Right atrium auricular region (tissue), 2 donors: Measurements from ENCODE around the gene ZCCHC3. TPM values are rescaled to one million over a fixed set of nuclear protein-coding genes. Genes with fewer than 3 reads are reported as not detected.

Experiments
- DNase-seq: peaks from one replicate; pipeline ENCODE4 v3.0.0-alpha.2; 2019; ENCODE audit warnings: low spot score
- H3K27ac ChIP-seq, 2 donors: fragments of 200-600 bp; sonication (generic); 1 replicate in 1 of 2; 2 replicates in 1 of 2; pipeline ENCODE4 v1.5.1; 2016 to 2019
- H3K27me3 ChIP-seq, 2 donors: fragments of 200-600 bp; sonication (generic); one replicate each; pipeline versions ENCODE4 v1.5.1 to v1.6.0; 2017 to 2019
- H3K36me3 ChIP-seq: fragments of 200-600 bp; sonication (generic); one replicate; pipeline ENCODE4 v1.5.1; 2016
- H3K4me1 ChIP-seq, 2 donors: fragments of 200-600 bp; sonication (generic); one replicate each; pipeline versions ENCODE4 v1.5.1 to v1.6.0; 2017 to 2019
- H3K4me3 ChIP-seq, 2 donors: fragments of 200-600 bp; sonication (generic); 1 replicate in 1 of 2; 2 replicates in 1 of 2; pipeline ENCODE4 v1.5.1; 2017 to 2019; ENCODE audit warnings: mild to moderate bottlenecking in 1 of 2, moderate library complexity in 1 of 2
- H3K9me3 ChIP-seq, 2 donors: fragments of 200-600 bp; sonication (generic); one replicate each; pipeline ENCODE4 v1.5.1; 2019
- total RNA-seq, 2 donors: library from RNA; depleted of rRNA; stranded (reverse); fragments of >200 nt; gene quantifications; one replicate each; pipeline ENCODE4 v1.1.0, GENCODE V29; 2016
- TF ChIP-seq, protein P1 (sequence below), 2 donors: fragments of 200-600 bp; sonication (generic); IDR thresholded peaks; one replicate each; pipeline ENCODE4 v1.5.1; 2019; ENCODE audit warnings: antibody characterized with exemption in 2 of 2

Gene ZCCHC3
- total RNA-seq, 2 donors from 2014 or later = 10.2 to 14.4 TPM

DNA sequence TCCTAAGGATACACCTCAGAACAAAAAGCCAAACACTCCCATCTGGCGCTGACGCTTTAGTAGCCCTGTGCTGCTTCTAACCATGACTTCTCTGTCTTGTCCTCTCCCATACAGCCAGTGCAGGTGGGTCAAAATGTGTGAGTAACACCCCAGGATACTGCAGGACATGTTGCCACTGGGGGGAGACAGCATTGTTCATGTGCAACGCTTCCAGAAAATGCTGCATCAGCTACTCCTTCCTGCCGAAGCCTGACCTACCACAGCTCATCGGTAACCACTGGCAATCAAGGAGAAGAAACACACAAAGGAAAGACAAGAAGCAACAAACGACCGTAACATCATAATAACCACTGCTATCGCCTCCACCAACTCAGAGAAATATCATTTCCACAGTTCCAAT, 38.4 kb upstream of the ZCCHC3 start:
- H3K27me3 ChIP-seq = no peaks in the 10 kb centered on the region
- TF ChIP-seq, protein P1, sequence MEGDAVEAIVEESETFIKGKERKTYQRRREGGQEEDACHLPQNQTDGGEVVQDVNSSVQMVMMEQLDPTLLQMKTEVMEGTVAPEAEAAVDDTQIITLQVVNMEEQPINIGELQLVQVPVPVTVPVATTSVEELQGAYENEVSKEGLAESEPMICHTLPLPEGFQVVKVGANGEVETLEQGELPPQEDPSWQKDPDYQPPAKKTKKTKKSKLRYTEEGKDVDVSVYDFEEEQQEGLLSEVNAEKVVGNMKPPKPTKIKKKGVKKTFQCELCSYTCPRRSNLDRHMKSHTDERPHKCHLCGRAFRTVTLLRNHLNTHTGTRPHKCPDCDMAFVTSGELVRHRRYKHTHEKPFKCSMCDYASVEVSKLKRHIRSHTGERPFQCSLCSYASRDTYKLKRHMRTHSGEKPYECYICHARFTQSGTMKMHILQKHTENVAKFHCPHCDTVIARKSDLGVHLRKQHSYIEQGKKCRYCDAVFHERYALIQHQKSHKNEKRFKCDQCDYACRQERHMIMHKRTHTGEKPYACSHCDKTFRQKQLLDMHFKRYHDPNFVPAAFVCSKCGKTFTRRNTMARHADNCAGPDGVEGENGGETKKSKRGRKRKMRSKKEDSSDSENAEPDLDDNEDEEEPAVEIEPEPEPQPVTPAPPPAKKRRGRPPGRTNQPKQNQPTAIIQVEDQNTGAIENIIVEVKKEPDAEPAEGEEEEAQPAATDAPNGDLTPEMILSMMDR (IDR thresholded peaks at IDR 0.05) = peak in 1 of 2 donors; percentile 31
- H3K4me3 ChIP-seq = no peak overlapping the region
- DNase-seq = peak; percentile 52
- H3K9me3 ChIP-seq = no peaks in the 10 kb centered on the region
- H3K36me3 ChIP-seq = no peaks in the 10 kb centered on the region
- H3K27ac ChIP-seq = no peak overlapping the region
- no peaks in the 10 kb centered on the region for H3K4me1 ChIP-seq

DNA sequence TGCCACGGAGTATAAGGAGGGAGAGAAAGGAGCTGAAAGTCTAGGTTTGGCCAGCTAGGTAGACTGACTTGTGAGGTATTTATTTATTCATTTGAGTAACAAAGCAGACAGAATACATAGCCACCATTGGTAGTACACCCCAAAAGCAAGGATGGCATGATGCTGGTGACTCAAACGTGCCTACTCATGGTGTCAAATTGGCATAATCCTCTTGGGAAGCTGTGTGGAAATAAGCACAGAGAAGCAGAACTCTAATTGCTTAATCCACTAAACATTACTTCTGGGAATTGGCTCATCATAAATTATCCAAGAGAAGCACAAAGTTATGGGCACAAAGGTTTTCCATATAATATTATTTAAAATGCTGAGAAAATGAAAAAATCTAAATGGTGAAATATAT, 37.4 kb upstream of the ZCCHC3 start:
- Histone ChIP-seq H3K4me3 (no peak overlapping the region), H3K27ac (no peak overlapping the region), H3K27me3 (no peaks in the 10 kb centered on the region), H3K9me3 (no peaks in the 10 kb centered on the region), H3K36me3 (no peaks in the 10 kb centered on the region), H3K4me1 (no peaks in the 10 kb centered on the region)
- TF ChIP-seq, protein P1 (IDR thresholded peaks at IDR 0.05) = no peak
- no peak for DNase-seq

DNA sequence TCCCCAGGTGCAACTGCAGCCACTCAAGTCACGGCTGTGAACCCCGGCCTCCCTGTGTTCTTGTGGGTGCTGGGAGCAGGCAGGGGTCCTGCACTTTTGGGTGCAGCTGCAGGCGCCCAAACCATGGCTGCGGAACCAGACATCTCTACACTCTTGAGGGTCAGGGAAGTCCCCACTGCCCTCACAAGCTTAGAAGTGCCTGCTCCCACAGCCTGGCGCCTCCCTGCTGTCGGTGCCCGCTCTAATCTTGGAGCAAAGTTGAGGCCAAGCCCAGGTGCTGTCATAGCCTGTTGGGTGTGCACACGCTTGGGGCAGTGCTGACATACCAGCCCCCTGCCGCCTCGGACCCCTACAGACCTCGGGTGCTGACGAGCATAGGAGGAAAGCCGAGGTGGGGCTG, 33.7 kb upstream of the ZCCHC3 start:
- no peak overlapping the region for H3K27ac ChIP-seq
- no peak overlapping the region for H3K4me3 ChIP-seq
- TF ChIP-seq, protein P1 (IDR thresholded peaks at IDR 0.05) = no peak
- H3K9me3 ChIP-seq = no peaks in the 10 kb centered on the region
- DNase-seq = no peak
- no peaks in the 10 kb centered on the region for H3K27me3 ChIP-seq
- peaks cover 0 to 10% of the 10 kb centered on the region in 2 donors for H3K4me1 ChIP-seq
- no peaks in the 10 kb centered on the region for H3K36me3 ChIP-seq

DNA sequence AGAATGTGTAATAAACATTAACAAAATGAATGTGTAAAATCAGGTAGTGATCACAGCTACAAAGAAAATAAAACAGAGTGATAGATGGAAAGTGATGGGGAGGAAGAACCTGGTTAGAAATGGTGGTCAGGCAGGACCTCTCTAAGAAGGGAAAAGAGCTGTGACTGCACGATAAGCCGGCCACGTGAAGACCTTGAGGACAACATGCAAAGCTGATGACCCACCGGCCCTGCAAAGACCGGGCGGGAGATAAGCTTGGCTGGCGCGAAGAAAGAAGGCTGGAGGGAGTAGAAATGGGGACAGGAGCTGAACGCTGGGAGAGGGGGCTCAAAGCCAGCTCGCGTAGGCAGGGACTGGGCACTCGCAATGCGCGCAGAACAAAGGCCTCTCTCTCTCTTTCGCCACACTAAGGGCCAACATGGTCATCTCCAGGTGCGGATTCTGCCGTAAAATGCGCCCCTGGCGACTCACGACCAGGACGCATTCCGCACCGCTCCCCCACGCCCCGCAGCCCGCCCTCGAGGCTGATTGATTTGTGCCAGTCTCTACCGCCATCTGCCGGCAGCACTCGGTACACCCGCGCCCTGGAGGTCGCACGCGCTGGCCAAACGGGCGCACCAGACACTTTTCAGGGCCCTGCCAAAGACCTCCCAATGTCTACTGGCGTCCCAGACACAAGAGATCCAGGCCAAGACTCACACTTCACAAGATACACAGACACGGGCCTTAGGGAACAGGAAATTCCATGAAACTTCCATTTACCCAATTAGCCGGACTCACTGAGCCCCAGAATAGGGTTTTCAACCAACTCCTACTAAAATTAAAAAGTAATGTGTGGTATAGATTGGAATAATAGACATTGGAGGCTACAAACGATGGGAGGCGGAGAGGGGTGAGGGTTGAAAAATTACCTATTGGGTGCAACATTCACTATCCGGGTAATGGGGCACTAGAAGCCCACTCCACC, 30.5 kb upstream of the ZCCHC3 start:
- peak overlapping the region; percentile 40 to 51 for H3K4me3 ChIP-seq
- H3K9me3 ChIP-seq = no peaks in the 10 kb centered on the region
- TF ChIP-seq, protein P1 (IDR thresholded peaks at IDR 0.05) = peak; percentile 90 to 99
- H3K4me1 ChIP-seq = peaks cover 0 to 10% of the 10 kb centered on the region in 2 donors
- H3K27ac ChIP-seq = no peak overlapping the region
- peak; percentile 88 for DNase-seq
- no peaks in the 10 kb centered on the region for H3K27me3 ChIP-seq
- no peaks in the 10 kb centered on the region for H3K36me3 ChIP-seq

DNA sequence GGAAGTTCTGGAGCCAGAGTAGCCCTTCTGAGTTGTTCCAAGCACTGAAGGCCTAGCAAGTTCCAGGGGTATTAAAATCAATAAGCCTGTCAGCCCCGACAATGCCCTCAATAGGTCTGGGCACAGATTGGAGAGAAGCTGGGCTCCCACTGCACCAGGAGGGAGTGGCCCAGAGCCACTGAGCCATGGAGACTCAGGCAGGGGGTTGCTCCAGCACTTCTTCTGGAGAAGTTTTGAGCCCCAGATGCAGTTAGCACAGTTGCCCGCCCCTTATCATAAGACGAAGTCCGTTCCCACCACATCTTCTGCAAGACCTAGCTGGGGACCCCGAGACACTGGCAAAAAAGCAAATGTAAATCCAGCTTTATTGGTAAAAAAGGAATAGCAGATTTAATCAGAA, 26.9 kb upstream of the ZCCHC3 start:
- Histone ChIP-seq H3K27ac (no peak overlapping the region), H3K27me3 (no peaks in the 10 kb centered on the region), H3K36me3 (no peaks in the 10 kb centered on the region), H3K4me1 (peaks cover 0 to 10% of the 10 kb centered on the region in 2 donors), H3K9me3 (no peaks in the 10 kb centered on the region), H3K4me3 (no peak overlapping the region)
- TF ChIP-seq, protein P1 (IDR thresholded peaks at IDR 0.05) = no peak
- peak; percentile 36 for DNase-seq
